K562 (cell line): ENCODE measurements around the gene NME2. TPM values are rescaled to one million over a fixed set of nuclear protein-coding genes. Genes with fewer than 3 reads are reported as not detected.

ENCODE experiments used
- POLR2B ChIP-seq: fragments of 450-650 bp; IDR thresholded peaks from 2 replicates; pipeline ENCODE4 v1.6.1; 2018; ENCODE audit warnings: low read depth; ENCODE audit not compliant: partially characterized antibody
- PTTG1 ChIP-seq: fragments of 450-650 bp; IDR thresholded peaks from 2 replicates; pipeline ENCODE4 v1.6.1; 2016; ENCODE audit warnings: low read depth, mild to moderate bottlenecking, missing genetic modification characterization, missing compliant biosample characterization
- SIRT6 ChIP-seq: IDR thresholded peaks from one replicate; pipeline ENCODE4 v1.6.1; 2012; ENCODE audit warnings: low read depth, mild to moderate bottlenecking, control low read depth, inconsistent platforms, low read length, moderate library complexity
- SRSF3 ChIP-seq: fragments of 200-400 bp; formaldehyde crosslinking; IDR thresholded peaks from 2 replicates; pipeline ENCODE4 v1.6.1; 2016; ENCODE audit warnings: mild to moderate bottlenecking, low read length, moderate library complexity; ENCODE audit not compliant: insufficient read depth
- TBP ChIP-seq: optimal IDR thresholded peaks from 2 replicates; pipeline ENCODE3; 2011; ENCODE audit warnings: low read depth, low read length, improper control_type of control experiment
- ZNF316 ChIP-seq: fragments of 450-650 bp; IDR thresholded peaks from 2 replicates; pipeline ENCODE4 v1.6.1; 2016
- ZNF41 ChIP-seq: fragments of 250-450 bp; sonication (Bioruptor Pico); conservative IDR thresholded peaks from 2 replicates; pipeline ENCODE4 v1.4.0; 2020; ENCODE audit warnings: mild to moderate bottlenecking
- polyA plus RNA-seq, 8 experiments: library from polyadenylated mRNA; depleted of rRNA in 4 of 8; stranded (reverse) in 5 of 8; unstranded in 3 of 8; fragments of >200 nt; fragmentation: Nextera tagmentation in 2 of 8; fragmentation: Illumina TruSeq in 1 of 8; extraction: Ambion mirVana in 2 of 8; extraction: Trizol in 1 of 8; gene quantifications; 2 replicates each; pipeline versions ENCODE4 v1.2.1 to v1.2.3, GENCODE V29; 2011 to 2014; ENCODE audit warnings: inconsistent platforms in 1 of 8, missing spikeins in 1 of 8
- total RNA-seq, 7 experiments: library from RNA; depleted of rRNA in 6 of 7; stranded (reverse); fragments of >200 nt in 6 of 7; fragmentation: Illumina TruSeq in 2 of 7; extraction: Trizol in 2 of 7; gene quantifications; 2 replicates each; pipeline versions ENCODE4 v1.2.1 to v1.2.3, GENCODE V29; 2011 to 2021; ENCODE audit warnings: low replicate concordance in 1 of 7
- TF ChIP-seq, protein P1 (sequence below), 2 experiments: fragments of 450-650 bp in 1 of 2; sonication (generic) in 1 of 2; formaldehyde crosslinking in 1 of 2; IDR thresholded peaks; 2 replicates each; pipeline versions ENCODE4 v1.7.1 to v1.9.0; 2016 to 2022; ENCODE audit warnings: inconsistent platforms in 1 of 2, mild to moderate bottlenecking in 1 of 2, missing genetic modification reagents in 1 of 2
- TF ChIP-seq, protein P2 (sequence below): fragments of 250-450 bp; sonication (Bioruptor Pico); IDR thresholded peaks from 2 replicates; pipeline ENCODE4 v1.5.0; 2020; ENCODE audit warnings: mild to moderate bottlenecking

The NME2 gene
- total and polyA plus RNA-seq, 9 of the 15 experiments (the other 6 are each of a cell fraction or from before 2014, with no cell fraction given), result 684 to 1,202 (median 924) TPM

DNA sequence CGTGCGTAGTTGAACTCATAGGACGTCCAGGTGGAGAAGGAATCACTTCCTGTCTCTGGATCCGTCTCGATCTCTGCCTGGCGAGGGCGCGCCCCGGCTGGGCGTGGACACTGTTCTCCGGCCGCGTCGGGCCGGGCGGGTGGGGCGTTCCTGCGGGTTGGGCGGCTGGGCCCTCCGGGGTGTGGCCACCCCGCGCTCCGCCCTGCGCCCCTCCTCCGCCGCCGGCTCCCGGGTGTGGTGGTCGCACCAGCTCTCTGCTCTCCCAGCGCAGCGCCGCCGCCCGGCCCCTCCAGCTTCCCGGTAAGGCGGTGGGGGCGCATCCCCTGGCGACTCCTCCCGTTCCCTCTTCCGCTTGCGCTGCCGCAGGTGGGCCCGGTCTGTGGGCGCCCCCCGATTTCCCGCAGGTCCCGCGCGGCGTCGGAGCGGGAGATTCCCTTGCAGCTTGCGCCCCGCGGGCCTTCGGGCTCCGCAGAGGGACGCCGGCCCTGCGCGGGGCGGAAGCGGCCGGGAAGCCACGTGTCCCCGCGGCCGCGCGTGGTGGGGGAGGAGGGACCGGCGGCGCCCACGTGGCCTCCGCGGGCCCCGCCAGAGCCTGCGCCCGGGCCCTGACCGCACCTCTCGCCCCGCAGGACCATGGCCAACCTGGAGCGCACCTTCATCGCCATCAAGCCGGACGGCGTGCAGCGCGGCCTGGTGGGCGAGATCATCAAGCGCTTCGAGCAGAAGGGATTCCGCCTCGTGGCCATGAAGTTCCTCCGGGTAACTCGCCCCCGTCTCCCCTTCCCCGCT, at the start of gene NME2 (continued):
- TF ChIP-seq, protein P1, sequence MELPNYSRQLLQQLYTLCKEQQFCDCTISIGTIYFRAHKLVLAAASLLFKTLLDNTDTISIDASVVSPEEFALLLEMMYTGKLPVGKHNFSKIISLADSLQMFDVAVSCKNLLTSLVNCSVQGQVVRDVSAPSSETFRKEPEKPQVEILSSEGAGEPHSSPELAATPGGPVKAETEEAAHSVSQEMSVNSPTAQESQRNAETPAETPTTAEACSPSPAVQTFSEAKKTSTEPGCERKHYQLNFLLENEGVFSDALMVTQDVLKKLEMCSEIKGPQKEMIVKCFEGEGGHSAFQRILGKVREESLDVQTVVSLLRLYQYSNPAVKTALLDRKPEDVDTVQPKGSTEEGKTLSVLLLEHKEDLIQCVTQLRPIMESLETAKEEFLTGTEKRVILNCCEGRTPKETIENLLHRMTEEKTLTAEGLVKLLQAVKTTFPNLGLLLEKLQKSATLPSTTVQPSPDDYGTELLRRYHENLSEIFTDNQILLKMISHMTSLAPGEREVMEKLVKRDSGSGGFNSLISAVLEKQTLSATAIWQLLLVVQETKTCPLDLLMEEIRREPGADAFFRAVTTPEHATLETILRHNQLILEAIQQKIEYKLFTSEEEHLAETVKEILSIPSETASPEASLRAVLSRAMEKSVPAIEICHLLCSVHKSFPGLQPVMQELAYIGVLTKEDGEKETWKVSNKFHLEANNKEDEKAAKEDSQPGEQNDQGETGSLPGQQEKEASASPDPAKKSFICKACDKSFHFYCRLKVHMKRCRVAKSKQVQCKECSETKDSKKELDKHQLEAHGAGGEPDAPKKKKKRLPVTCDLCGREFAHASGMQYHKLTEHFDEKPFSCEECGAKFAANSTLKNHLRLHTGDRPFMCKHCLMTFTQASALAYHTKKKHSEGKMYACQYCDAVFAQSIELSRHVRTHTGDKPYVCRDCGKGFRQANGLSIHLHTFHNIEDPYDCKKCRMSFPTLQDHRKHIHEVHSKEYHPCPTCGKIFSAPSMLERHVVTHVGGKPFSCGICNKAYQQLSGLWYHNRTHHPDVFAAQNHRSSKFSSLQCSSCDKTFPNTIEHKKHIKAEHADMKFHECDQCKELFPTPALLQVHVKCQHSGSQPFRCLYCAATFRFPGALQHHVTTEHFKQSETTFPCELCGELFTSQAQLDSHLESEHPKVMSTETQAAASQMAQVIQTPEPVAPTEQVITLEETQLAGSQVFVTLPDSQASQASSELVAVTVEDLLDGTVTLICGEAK (IDR thresholded peaks at IDR 0.05), result no peak
- TF ChIP-seq, protein P1 (CRISPR knock-in tag; IDR thresholded peaks at IDR 0.05), result 0 out of 2 replicates have a peak, but pooled peaks have one; percentile 26
- TF ChIP-seq POLR2B (no peak), PTTG1 (no peak), TBP (no peak), SRSF3 (no peak), SIRT6 (no peak), ZNF316 (no peak), ZNF41 (CRISPR knock-in tag) (no peak)
- TF ChIP-seq, protein P2, sequence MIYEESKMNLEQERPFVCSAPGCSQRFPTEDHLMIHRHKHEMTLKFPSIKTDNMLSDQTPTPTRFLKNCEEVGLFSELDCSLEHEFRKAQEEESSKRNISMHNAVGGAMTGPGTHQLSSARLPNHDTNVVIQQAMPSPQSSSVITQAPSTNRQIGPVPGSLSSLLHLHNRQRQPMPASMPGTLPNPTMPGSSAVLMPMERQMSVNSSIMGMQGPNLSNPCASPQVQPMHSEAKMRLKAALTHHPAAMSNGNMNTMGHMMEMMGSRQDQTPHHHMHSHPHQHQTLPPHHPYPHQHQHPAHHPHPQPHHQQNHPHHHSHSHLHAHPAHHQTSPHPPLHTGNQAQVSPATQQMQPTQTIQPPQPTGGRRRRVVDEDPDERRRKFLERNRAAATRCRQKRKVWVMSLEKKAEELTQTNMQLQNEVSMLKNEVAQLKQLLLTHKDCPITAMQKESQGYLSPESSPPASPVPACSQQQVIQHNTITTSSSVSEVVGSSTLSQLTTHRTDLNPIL (CRISPR knock-in tag), result no peak
